DND-41 (cell line): ENCODE data around the gene EXOC3L4.

Source experiments
- ATAC-seq: fragments of 200-7000 bp; cut with Tn5 transposase; 3 replicates; pipeline ENCODE4 v1.9.1; 2021; ENCODE audit warnings: low read depth; ENCODE audit not compliant: insufficient read depth
- DNase-seq: peaks from one replicate; pipeline ENCODE4 v3.0.0-alpha.2; 2020
- H2AFZ ChIP-seq: 2 replicates; pipeline ENCODE4 v1.6.0; 2012; ENCODE audit warnings: low read depth, low read length
- H3K27ac ChIP-seq: 2 replicates; pipeline ENCODE4 v1.5.1; 2012; ENCODE audit warnings: low read length, inconsistent platforms
- H3K27me3 ChIP-seq: fragments of 200-600 bp; sonication (generic); 2 replicates; pipeline ENCODE4 v1.6.0; 2012; ENCODE audit warnings: low read length, mild to moderate bottlenecking, inconsistent platforms; ENCODE audit not compliant: insufficient read depth, poor library complexity
- H3K36me3 ChIP-seq: 2 replicates; pipeline ENCODE4 v1.5.1; 2012; ENCODE audit warnings: low read length, inconsistent platforms; ENCODE audit not compliant: insufficient read depth
- H3K4me1 ChIP-seq: 2 replicates; pipeline ENCODE4 v1.5.1; 2012; ENCODE audit warnings: mild to moderate bottlenecking, low read length; ENCODE audit not compliant: insufficient read depth
- H3K4me2 ChIP-seq: 2 replicates; pipeline ENCODE4 v1.6.0; 2012; ENCODE audit warnings: mild to moderate bottlenecking, moderate library complexity, low read length, inconsistent platforms; ENCODE audit not compliant: insufficient read depth
- H3K4me3 ChIP-seq, 2 experiments: fragments of 200-600 bp in 1 of 2; shearing (Covaris generic) in 1 of 2; 2 replicates each; pipeline ENCODE4 v1.5.1; 2012 to 2016; ENCODE audit warnings: inconsistent platforms in 2 of 2, low read length in 2 of 2, mild to moderate bottlenecking in 2 of 2, low read depth in 1 of 2, moderate library complexity in 1 of 2
- H3K79me2 ChIP-seq: 2 replicates; pipeline ENCODE4 v1.6.0; 2012; ENCODE audit warnings: low read length, inconsistent platforms; ENCODE audit not compliant: insufficient read depth
- H3K9ac ChIP-seq: 2 replicates; pipeline ENCODE4 v1.6.0; 2012; ENCODE audit warnings: low read depth, mild to moderate bottlenecking, inconsistent platforms, low read length, moderate library complexity
- H3K9me3 ChIP-seq: 2 replicates; pipeline ENCODE4 v1.5.1; 2012; ENCODE audit warnings: low read length, moderate library complexity, mild to moderate bottlenecking, inconsistent platforms; ENCODE audit not compliant: insufficient read depth, severe bottlenecking
- H4K20me1 ChIP-seq: 2 replicates; pipeline ENCODE4 v1.6.0; 2012; ENCODE audit warnings: low read length; ENCODE audit not compliant: insufficient read depth
- CTCF ChIP-seq: IDR thresholded peaks from 2 replicates; pipeline ENCODE4 v1.5.1; 2012; ENCODE audit warnings: borderline replicate concordance, low read length, moderate library complexity, mild to moderate bottlenecking; ENCODE audit not compliant: poor library complexity, severe bottlenecking; ENCODE audit errors: extremely low read depth
- EZH2 ChIP-seq: IDR thresholded peaks from 3 replicates; pipeline ENCODE4 v1.6.1; 2012; ENCODE audit warnings: borderline replicate concordance, low read depth, mild to moderate bottlenecking, moderate library complexity, low read length, inconsistent platforms; ENCODE audit not compliant: severe bottlenecking

EXOC3L4 gene

GRCh38 chr14:103102689-103103260, 8.2 kb downstream of the EXOC3L4 start:
- no peak overlapping the region for H3K4me3 ChIP-seq
- no peak overlapping the region for H2AFZ ChIP-seq
- no peak for TF ChIP-seq CTCF
- no peak for TF ChIP-seq EZH2
- H3K4me1 ChIP-seq: peaks cover 5% of the 10 kb centered on the region
- no peak overlapping the region for H3K4me2 ChIP-seq
- no peaks in the 10 kb centered on the region for H3K9me3 ChIP-seq
- no peaks in the 10 kb centered on the region for H3K36me3 ChIP-seq
- no peak for ATAC-seq
- no peaks in the 10 kb centered on the region for H3K79me2 ChIP-seq
- DNase-seq: no peak
- H3K27me3 ChIP-seq: no peaks in the 10 kb centered on the region
- H3K27ac ChIP-seq: no peak overlapping the region
- H3K9ac ChIP-seq: no peak overlapping the region
- 0 out of 2 replicates have a peak, but pooled peaks cover 3% of the 10 kb centered on the region for H4K20me1 ChIP-seq

DNA sequence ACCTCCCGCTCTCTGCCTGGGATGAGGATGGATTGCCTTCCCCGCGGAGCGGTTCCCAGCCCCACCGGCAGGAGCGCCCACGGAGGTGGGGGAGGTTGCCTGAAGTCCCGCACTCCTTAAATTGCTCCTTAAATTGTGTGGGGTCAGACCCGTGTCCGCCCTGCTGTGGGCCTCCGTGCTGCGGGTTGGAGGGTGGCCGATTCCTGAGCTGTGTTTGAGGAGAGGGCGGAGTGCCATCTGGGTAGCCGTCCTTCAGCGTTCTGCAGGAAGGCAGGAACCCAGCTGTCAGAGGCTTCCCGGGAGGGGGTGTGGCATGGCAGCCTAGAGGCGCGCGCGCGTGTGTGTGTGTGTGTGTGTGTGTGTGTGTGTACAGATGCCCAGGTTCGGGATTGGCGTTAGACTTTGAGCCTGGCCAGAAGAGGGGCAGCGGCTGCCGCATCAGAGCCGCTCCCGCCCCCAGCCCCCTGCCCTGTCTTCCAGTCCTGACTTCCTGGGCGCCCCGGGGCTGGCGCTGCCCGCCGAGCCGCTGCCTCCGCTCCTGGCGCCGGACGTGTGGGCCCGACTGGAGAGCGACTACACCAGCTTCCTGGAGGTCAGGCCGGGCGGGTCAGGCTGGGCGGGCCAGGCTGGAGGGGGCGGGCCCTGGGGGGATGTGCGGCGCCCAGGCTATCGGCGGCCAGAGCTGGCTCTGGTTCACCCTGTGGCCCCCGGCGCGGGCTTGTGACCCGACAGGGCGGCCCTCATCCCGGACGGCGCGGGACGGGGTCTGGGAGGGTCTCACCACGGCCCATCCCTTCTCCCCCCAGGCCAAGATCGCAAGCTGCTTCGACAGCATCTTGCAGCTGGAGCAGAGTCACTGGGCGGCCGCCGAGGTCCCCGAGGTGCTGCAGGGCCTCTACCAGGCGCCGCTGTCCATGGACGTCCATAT, 9.2 kb downstream of the EXOC3L4 start:
- no peak overlapping the region for H2AFZ ChIP-seq
- 0 out of 2 replicates have a peak, but pooled peaks cover 3% of the 10 kb centered on the region for H4K20me1 ChIP-seq
- no peaks in the 10 kb centered on the region for H3K9me3 ChIP-seq
- peak; percentile 46 for DNase-seq
- no peaks in the 10 kb centered on the region for H3K27me3 ChIP-seq
- no peaks in the 10 kb centered on the region for H3K79me2 ChIP-seq
- H3K4me2 ChIP-seq: no peak overlapping the region
- no peaks in the 10 kb centered on the region for H3K36me3 ChIP-seq
- H3K4me3 ChIP-seq: no peak overlapping the region
- H3K4me1 ChIP-seq: peaks cover 5% of the 10 kb centered on the region
- no peak for ATAC-seq
- TF ChIP-seq EZH2 (no peak), CTCF (no peak)
- H3K9ac ChIP-seq: no peak overlapping the region
- H3K27ac ChIP-seq: no peak overlapping the region

DNA sequence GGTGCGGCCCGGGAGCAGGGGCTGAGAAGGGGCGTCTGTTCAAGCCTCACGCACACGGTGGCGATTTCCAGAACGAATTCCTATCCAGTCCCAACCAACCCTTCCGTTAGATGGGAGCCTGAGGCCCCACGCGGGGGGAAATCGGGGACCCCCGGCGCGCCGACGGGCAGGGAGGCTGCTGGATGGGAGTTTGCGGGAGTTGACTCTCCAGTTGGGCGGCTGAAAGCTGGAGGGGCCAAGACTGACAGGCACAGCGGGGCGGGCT, 9.8 kb downstream of the EXOC3L4 start:
- H3K9me3 ChIP-seq: no peaks in the 10 kb centered on the region
- 0 out of 2 replicates have a peak, but pooled peaks cover 3% of the 10 kb centered on the region for H4K20me1 ChIP-seq
- peaks cover 5% of the 10 kb centered on the region for H3K4me1 ChIP-seq
- no peaks in the 10 kb centered on the region for H3K36me3 ChIP-seq
- no peak overlapping the region for H3K4me2 ChIP-seq
- no peak overlapping the region for H3K9ac ChIP-seq
- no peaks in the 10 kb centered on the region for H3K27me3 ChIP-seq
- H3K79me2 ChIP-seq: no peaks in the 10 kb centered on the region
- H3K4me3 ChIP-seq: no peak overlapping the region
- TF ChIP-seq EZH2 (no peak), CTCF (no peak)
- no peak for DNase-seq
- no peak overlapping the region for H2AFZ ChIP-seq
- no peak overlapping the region for H3K27ac ChIP-seq
- ATAC-seq: no peak
